Kidney (tissue), 14 donors: ENCODE data around the gene PTPRK. TPM values are rescaled to one million over a fixed set of nuclear protein-coding genes. Genes with fewer than 3 reads are reported as not detected.

Experiments used
- DNase-seq, 5 donors: peaks; one replicate each; pipeline ENCODE4 v3.0.0-alpha.2; 2013 to 2020
- FAIRE-seq: peaks from 2 replicates; lab custom pipeline; 2012; peaks lifted over from hg19 to GRCh38; lab: Jason Lieb, UNC
- H3K27ac ChIP-seq, 2 donors: one replicate each; pipeline ENCODE4 v1.7.0; 2013; ENCODE audit warnings: low read depth in 2 of 2, low read length in 2 of 2, inconsistent platforms in 1 of 2
- H3K27me3 ChIP-seq: one replicate; pipeline ENCODE4 v1.7.1; 2013; ENCODE audit warnings: low read length, inconsistent platforms; ENCODE audit not compliant: control insufficient read depth, insufficient read depth
- H3K36me3 ChIP-seq, 3 donors: one replicate each; pipeline versions ENCODE4 v1.7.0 to v1.7.1; 2013; ENCODE audit warnings: low read length in 3 of 3, control low read depth in 1 of 3, inconsistent platforms in 1 of 3; ENCODE audit not compliant: insufficient read depth in 3 of 3, control insufficient read depth in 2 of 3
- H3K4me1 ChIP-seq, 3 donors: one replicate each; pipeline versions ENCODE4 v1.7.0 to v1.7.1; 2013; ENCODE audit warnings: low read length in 3 of 3, inconsistent platforms in 1 of 3, low read depth in 1 of 3; ENCODE audit not compliant: control insufficient read depth in 2 of 3, insufficient read depth in 2 of 3
- H3K4me3 ChIP-seq, 3 donors: one replicate each; pipeline versions ENCODE4 v1.7.0 to v1.8.1; 2013; ENCODE audit warnings: low read length in 3 of 3, control low read depth in 1 of 3, inconsistent platforms in 1 of 3
- H3K9ac ChIP-seq, 3 donors: one replicate each; pipeline versions ENCODE4 v1.7.0 to v1.7.1; 2013; ENCODE audit warnings: low read length in 3 of 3, control low read depth in 1 of 3, inconsistent platforms in 1 of 3
- H3K9me3 ChIP-seq, 3 donors: one replicate each; pipeline versions ENCODE4 v1.7.0 to v1.7.1; 2013; ENCODE audit warnings: low read length in 3 of 3, control low read depth in 1 of 3, inconsistent platforms in 1 of 3; ENCODE audit not compliant: control insufficient read depth in 2 of 3, insufficient read depth in 1 of 3
- intact Hi-C: fragments of 100-400 bp; cut with DNase I; formaldehyde crosslinking; loops from one replicate; pipeline ENCODE4 v1.11.1; 2022
- polyA plus RNA-seq: library from polyadenylated mRNA; stranded (reverse); fragments of 350-450 nt; fragmentation: Illumina TruSeq; extraction: RNeasy Lipid Tissue Mini Kit (QIAGEN cat#74804); gene quantifications from one replicate; pipeline ENCODE4 v1.2.3, GENCODE V29; 2014; ENCODE audit warnings: low read depth, low replicate concordance; ENCODE audit not compliant: insufficient read depth
- total RNA-seq: library from RNA; stranded (reverse); fragmentation: NEBNext Ultra II Directional; extraction: Animal tissue kit (Norgen Biotek cat#: 25700); gene quantifications from one replicate; pipeline ENCODE4 v1.2.1, GENCODE V29; 2021
- TF ChIP-seq, protein P1 (sequence below): IDR thresholded peaks from 3 replicates; pipeline ENCODE4 v1.5.1; 2012; ENCODE audit warnings: mild to moderate bottlenecking, moderate library complexity, borderline replicate concordance; ENCODE audit not compliant: insufficient read depth; ENCODE audit errors: extremely low read depth
- donor health status: control.
- donor health status: control.
- donor health status: control.
- donor health status: control.
- donor health status: control.
- donor health status: DM: yes; HTN: yes; CAD: no.
- donor health status: Normal renal cell carcinoma (clear cell type).

PTPRK gene
- total and polyA plus RNA-seq, 2 donors from 2014 or later: 9.2 to 72.8 TPM

DNA sequence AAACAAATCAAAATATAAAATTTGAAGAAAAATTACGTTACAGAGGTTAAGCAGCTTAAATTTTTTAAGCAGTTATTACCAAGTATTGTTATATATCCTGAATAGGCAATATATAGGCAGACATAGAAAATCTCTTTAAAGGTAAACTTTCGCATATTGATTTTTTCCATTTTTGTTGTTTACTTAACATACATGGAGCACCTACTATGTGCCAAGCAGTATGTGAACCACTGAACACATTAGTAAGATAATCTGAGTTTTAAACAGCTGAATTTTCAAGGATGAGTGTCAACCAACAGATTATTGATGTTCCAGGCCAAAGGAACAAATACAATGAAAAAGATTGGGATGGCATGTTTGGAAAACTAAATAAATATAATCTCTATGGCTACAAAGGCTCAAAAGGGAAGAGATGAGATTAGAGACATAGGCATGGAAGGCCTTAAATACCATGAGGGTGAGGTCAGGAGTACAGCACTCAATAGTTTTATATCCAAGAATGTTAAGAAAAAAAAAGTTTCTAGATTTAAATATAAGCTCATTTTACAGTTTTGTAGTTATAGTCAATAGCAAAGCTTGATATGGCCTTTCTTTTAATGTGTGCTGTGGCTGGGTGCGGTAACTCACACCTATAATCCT lies 277.5 kb downstream of the PTPRK start:
- Histone ChIP-seq H3K36me3 (no peaks in the 10 kb centered on the region), H3K4me3 (no peak overlapping the region), H3K9me3 (no peaks in the 10 kb centered on the region), H3K9ac (no peak overlapping the region), H3K27me3 (no peaks in the 10 kb centered on the region), H3K27ac (no peak overlapping the region), H3K4me1 (no peaks in the 10 kb centered on the region)
- TF ChIP-seq, protein P1, sequence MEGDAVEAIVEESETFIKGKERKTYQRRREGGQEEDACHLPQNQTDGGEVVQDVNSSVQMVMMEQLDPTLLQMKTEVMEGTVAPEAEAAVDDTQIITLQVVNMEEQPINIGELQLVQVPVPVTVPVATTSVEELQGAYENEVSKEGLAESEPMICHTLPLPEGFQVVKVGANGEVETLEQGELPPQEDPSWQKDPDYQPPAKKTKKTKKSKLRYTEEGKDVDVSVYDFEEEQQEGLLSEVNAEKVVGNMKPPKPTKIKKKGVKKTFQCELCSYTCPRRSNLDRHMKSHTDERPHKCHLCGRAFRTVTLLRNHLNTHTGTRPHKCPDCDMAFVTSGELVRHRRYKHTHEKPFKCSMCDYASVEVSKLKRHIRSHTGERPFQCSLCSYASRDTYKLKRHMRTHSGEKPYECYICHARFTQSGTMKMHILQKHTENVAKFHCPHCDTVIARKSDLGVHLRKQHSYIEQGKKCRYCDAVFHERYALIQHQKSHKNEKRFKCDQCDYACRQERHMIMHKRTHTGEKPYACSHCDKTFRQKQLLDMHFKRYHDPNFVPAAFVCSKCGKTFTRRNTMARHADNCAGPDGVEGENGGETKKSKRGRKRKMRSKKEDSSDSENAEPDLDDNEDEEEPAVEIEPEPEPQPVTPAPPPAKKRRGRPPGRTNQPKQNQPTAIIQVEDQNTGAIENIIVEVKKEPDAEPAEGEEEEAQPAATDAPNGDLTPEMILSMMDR: no peak
- FAIRE-seq (no peak), DNase-seq (no peak)
- intact Hi-C loops: no loop called here

DNA sequence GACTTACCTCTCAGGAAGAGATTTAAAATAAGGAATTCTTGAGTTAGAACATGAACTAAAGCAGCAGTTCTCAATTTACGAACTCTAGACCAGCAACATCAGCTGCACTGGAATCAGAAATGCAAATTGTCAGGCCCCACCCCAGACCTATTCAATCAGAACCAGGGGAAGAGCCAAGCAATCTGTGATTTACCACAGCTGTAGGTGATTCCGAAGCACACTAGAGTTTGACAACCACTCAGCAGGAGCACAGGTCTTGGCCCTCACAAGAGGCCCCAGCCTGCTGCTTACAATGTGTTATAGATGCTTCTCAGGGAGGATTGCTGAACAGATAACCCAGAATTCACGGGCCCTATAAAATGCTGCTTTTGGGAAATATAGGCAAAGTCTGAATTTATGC lies 279.2 kb downstream of the PTPRK start:
- intact Hi-C loops: no loop called here
- H3K9ac ChIP-seq: no peak overlapping the region
- no peaks in the 10 kb centered on the region for H3K4me1 ChIP-seq
- no peak for DNase-seq
- H3K4me3 ChIP-seq: no peak overlapping the region
- H3K27ac ChIP-seq: no peak overlapping the region
- FAIRE-seq: no peak
- TF ChIP-seq, protein P1: no peak
- no peaks in the 10 kb centered on the region for H3K27me3 ChIP-seq
- H3K9me3 ChIP-seq: no peaks in the 10 kb centered on the region
- no peaks in the 10 kb centered on the region for H3K36me3 ChIP-seq

DNA sequence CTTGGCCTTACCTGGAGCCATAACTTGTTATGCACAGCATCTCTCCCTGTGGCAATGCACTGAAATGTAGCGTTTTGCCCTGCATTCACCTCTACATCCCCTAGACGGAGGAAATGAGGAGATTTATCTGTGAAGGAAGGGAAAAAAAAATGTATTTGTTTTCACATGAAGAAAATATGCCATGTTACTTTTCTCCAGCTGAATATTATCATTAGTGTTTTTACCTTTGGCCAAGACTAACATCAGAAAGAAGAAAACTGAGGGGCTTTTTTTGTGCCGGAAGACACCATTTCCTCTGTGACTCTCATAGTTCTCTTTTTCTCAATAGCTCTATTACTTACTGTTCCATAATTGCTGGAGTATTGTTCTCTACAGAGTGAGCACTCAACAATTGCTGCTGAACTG lies 280.4 kb downstream of the PTPRK start:
- Histone ChIP-seq H3K4me1 (no peaks in the 10 kb centered on the region), H3K9ac (no peak overlapping the region), H3K27ac (no peak overlapping the region), H3K36me3 (no peaks in the 10 kb centered on the region), H3K4me3 (no peak overlapping the region), H3K9me3 (no peaks in the 10 kb centered on the region), H3K27me3 (no peaks in the 10 kb centered on the region)
- DNase-seq (no peak), FAIRE-seq (no peak)
- TF ChIP-seq, protein P1: no peak
- intact Hi-C loops: no loop called here

DNA sequence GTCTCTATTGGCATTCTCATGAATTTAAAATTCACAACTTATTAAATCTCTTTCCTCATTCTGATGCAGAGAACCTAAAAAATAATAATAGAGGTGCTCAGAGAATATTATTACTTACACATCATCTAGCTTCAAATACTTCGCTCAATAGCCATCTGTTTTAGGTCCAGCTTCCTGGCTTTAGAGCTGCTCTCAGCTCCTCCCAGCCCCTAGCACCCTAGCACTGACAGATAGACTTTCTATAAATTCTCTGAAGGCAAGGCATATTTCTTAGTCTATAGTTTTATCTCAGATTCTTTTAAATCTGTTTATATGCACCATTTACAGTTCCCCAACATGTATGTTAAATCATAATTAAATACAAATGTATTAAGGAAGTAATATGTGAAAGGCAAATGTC lies 281.3 kb downstream of the PTPRK start:
- TF ChIP-seq, protein P1: no peak
- H3K9me3 ChIP-seq: no peaks in the 10 kb centered on the region
- no peak overlapping the region for H3K4me3 ChIP-seq
- FAIRE-seq: no peak
- intact Hi-C loops: loop anchor here (10.0 kb wide), 1 partner anchor 184 kb away; no protein-coding TSS in a partner anchor
- H3K27ac ChIP-seq: no peak overlapping the region
- H3K4me1 ChIP-seq: no peaks in the 10 kb centered on the region
- H3K9ac ChIP-seq: no peak overlapping the region
- H3K27me3 ChIP-seq: no peaks in the 10 kb centered on the region
- DNase-seq: no peak
- no peaks in the 10 kb centered on the region for H3K36me3 ChIP-seq
